HS-27A (cell line): ENCODE results near the gene AGFG1.

Source experiments
- DNase-seq: peaks from one replicate; pipeline ENCODE4 v3.0.0-alpha.2; 2012; ENCODE audit warnings: low read depth, missing footprints

AGFG1 gene

DNA sequence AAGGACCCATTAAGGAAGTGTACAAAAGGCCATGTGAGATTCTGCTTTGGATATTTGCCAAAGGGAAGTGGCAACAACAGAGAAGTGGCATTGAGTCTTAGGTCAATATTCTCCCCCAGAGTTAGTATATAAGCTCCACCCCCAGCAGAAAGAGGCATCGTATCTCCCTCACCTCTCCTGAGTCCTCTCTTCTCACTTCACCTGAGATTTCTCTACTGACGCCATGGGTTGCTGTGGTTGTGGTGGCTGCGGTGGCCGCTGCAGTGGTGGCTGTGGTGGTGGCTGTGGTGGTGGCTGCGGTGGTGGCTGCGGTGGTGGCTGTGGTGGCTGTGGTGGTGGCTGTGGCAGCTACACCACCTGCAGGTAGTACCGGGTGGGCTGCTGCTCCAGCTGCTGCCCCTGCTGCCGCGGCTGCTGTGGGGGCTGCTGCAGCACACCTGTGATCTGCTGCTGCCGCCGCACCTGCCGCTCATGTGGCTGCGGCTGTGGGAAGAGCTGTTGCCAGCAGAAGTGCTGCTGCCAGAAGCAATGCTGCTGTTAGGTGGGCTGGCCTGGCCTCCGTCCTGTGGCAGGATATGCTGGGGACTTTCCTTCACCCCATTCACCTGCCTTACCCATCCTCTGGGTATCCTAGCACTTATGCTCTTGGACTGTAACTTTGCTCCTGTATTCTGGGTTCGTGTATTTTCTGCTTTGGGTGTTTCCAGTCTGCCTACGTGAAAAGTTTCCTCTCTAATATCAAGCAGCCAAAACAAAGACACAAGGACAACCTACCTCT, 136.8 kb downstream of the AGFG1 start:
- DNase-seq: no peak

DNA sequence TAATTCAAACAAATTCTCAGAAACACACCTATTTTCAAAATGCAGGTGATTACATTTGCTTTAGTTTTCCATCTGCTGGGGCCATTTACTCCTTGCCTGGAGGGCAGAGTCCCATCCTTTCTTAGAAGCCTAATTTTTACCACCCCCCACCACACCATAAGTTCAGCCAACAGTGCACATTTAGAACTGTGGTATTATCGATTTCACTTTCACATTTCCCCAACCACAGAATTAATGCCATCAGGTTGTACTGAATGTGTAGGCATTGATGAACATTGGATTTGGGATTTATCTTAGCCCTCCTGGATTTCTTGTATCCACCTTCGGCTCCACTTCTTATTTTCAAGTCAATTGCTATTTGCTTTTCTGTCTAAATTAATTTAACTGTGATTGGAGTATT, 138.2 kb downstream of the AGFG1 start:
- no peak for DNase-seq
